H9 (cell line): Measurements from ENCODE around the gene DNAJC8. TPM values are rescaled to one million over a fixed set of nuclear protein-coding genes. Genes with fewer than 3 reads are reported as not detected.

Experiments
- DNase-seq: peaks from one replicate; pipeline ENCODE4 v3.0.0-alpha.2; 2017
- H2AFZ ChIP-seq: one replicate; pipeline ENCODE4 v1.6.1; 2013; ENCODE audit warnings: mild to moderate bottlenecking, low read length, control low read depth, moderate library complexity
- H2AK5ac ChIP-seq: 2 replicates; pipeline ENCODE4 v1.6.1; 2013; ENCODE audit warnings: low read length, control low read depth, mixed read lengths; ENCODE audit not compliant: insufficient read length
- H2BK120ac ChIP-seq: one replicate; pipeline ENCODE4 v1.6.1; 2013; ENCODE audit warnings: low read depth, mild to moderate bottlenecking, low read length, control low read depth, inconsistent platforms; ENCODE audit not compliant: poor library complexity, severe bottlenecking
- H2BK12ac ChIP-seq: 2 replicates; pipeline ENCODE4 v1.6.1; 2013; ENCODE audit warnings: low read length, control low read depth, mixed read lengths, low read depth; ENCODE audit not compliant: insufficient read length
- H2BK15ac ChIP-seq: 2 replicates; pipeline ENCODE4 v1.6.1; 2013; ENCODE audit warnings: low read depth, low read length, control low read depth
- H2BK20ac ChIP-seq: one replicate; pipeline ENCODE4 v1.6.1; 2013; ENCODE audit warnings: low read depth, mild to moderate bottlenecking, low read length, control low read depth, inconsistent platforms; ENCODE audit not compliant: poor library complexity, severe bottlenecking
- H2BK5ac ChIP-seq: 2 replicates; pipeline ENCODE4 v1.6.1; 2013; ENCODE audit warnings: low read length, control low read depth, mixed read lengths; ENCODE audit not compliant: insufficient read length
- H3K14ac ChIP-seq: 2 replicates; pipeline ENCODE4 v1.6.1; 2013; ENCODE audit warnings: low read length, control low read depth; ENCODE audit not compliant: insufficient read depth
- H3K18ac ChIP-seq: 2 replicates; pipeline ENCODE4 v1.6.1; 2013; ENCODE audit warnings: low read depth, mild to moderate bottlenecking, mixed read lengths, low read length, control low read depth; ENCODE audit not compliant: insufficient read length
- H3K23ac ChIP-seq: 2 replicates; pipeline ENCODE4 v1.6.1; 2013; ENCODE audit warnings: low read length, control low read depth, mixed read lengths, low read depth; ENCODE audit not compliant: insufficient read length
- H3K23me2 ChIP-seq: 2 replicates; pipeline ENCODE4 v1.6.1; 2013; ENCODE audit warnings: low read depth, mild to moderate bottlenecking, mixed read lengths, low read length, control low read depth; ENCODE audit not compliant: insufficient read length, poor library complexity, severe bottlenecking
- H3K27ac ChIP-seq: 2 replicates; pipeline ENCODE4 v1.5.1; 2013; ENCODE audit warnings: low read length, control low read depth, mixed read lengths, low read depth; ENCODE audit not compliant: insufficient read length
- H3K27me3 ChIP-seq: 2 replicates; pipeline ENCODE4 v1.6.1; 2013; ENCODE audit warnings: low read length, control low read depth, inconsistent platforms; ENCODE audit not compliant: insufficient read depth
- H3K4ac ChIP-seq: 2 replicates; pipeline ENCODE4 v1.6.1; 2013; ENCODE audit warnings: low read depth, mild to moderate bottlenecking, control low read depth, inconsistent platforms, low read length, moderate library complexity
- H3K4me1 ChIP-seq: 2 replicates; pipeline ENCODE4 v1.6.1; 2013; ENCODE audit warnings: low read length, control low read depth, inconsistent platforms; ENCODE audit not compliant: insufficient read depth
- H3K4me2 ChIP-seq: 2 replicates; pipeline ENCODE4 v1.6.1; 2013; ENCODE audit warnings: low read length, control low read depth, mixed read lengths; ENCODE audit not compliant: insufficient read length, insufficient read depth
- H3K56ac ChIP-seq: 2 replicates; pipeline ENCODE4 v1.6.1; 2013; ENCODE audit warnings: low read depth, mild to moderate bottlenecking, mixed read lengths, low read length, control low read depth; ENCODE audit not compliant: insufficient read length
- H3K79me1 ChIP-seq: 2 replicates; pipeline ENCODE4 v1.6.1; 2013; ENCODE audit warnings: low read depth, mild to moderate bottlenecking, moderate library complexity, low read length, control low read depth, inconsistent platforms; ENCODE audit not compliant: insufficient read depth, poor library complexity, severe bottlenecking
- H3K79me2 ChIP-seq: 2 replicates; pipeline ENCODE4 v1.6.1; 2013; ENCODE audit warnings: low read length, control low read depth, inconsistent platforms; ENCODE audit not compliant: insufficient read depth
- H3K9ac ChIP-seq: 2 replicates; pipeline ENCODE4 v1.6.1; 2013; ENCODE audit warnings: low read length, control low read depth, mixed read lengths; ENCODE audit not compliant: insufficient read length; ENCODE audit errors: extremely low read depth
- H3K9me3 ChIP-seq: one replicate; pipeline ENCODE4 v1.6.1; 2013; ENCODE audit warnings: low read depth, low read length, inconsistent platforms; ENCODE audit not compliant: control insufficient read depth
- H3T11ph ChIP-seq: one replicate; pipeline ENCODE4 v1.6.1; 2013; ENCODE audit warnings: mild to moderate bottlenecking, low read length, control low read depth, inconsistent platforms
- H4K20me1 ChIP-seq: one replicate; pipeline ENCODE4 v1.6.1; 2013; ENCODE audit not compliant: control insufficient read depth, insufficient read length, insufficient read depth
- H4K5ac ChIP-seq: 2 replicates; pipeline ENCODE4 v1.6.1; 2013; ENCODE audit warnings: low read depth, mild to moderate bottlenecking, mixed read lengths, low read length, control low read depth; ENCODE audit not compliant: insufficient read length
- H4K8ac ChIP-seq: replicated peaks from 2 replicates; pipeline ENCODE4 v1.6.1; 2013; ENCODE audit warnings: low read length, control low read depth, mixed read lengths, low read depth; ENCODE audit not compliant: insufficient read length
- H4K91ac ChIP-seq: 2 replicates; pipeline ENCODE4 v1.6.1; 2013; ENCODE audit warnings: low read depth, mild to moderate bottlenecking, moderate library complexity, mixed read lengths, low read length, control low read depth; ENCODE audit not compliant: insufficient read length
- H3K27ac Mint-ChIP-seq, 3 experiments: 2 replicates in 2 of 3; 3 replicates in 1 of 3; pipeline ENCODE4 v1.8.0; 2020 to 2021; ENCODE audit warnings: mixed read lengths in 3 of 3, mild to moderate bottlenecking in 1 of 3, moderate library complexity in 1 of 3
- H3K27me3 Mint-ChIP-seq: 2 replicates; pipeline ENCODE4 v1.8.0; 2021; ENCODE audit warnings: low read depth, mild to moderate bottlenecking, moderate library complexity, mixed read lengths
- H3K36me3 Mint-ChIP-seq, 3 experiments: 2 replicates in 2 of 3; 3 replicates in 1 of 3; pipeline ENCODE4 v1.8.0; 2020 to 2021; ENCODE audit warnings: low read depth in 3 of 3, mixed read lengths in 3 of 3; ENCODE audit not compliant: insufficient read depth in 1 of 3
- H3K4me1 Mint-ChIP-seq, 2 experiments: 2 replicates each; pipeline ENCODE4 v1.8.0; 2020; ENCODE audit warnings: mixed read lengths in 2 of 2
- H3K4me3 Mint-ChIP-seq, 2 experiments: 2 replicates in 1 of 2; 3 replicates in 1 of 2; pipeline ENCODE4 v1.8.0; 2020 to 2021; ENCODE audit warnings: mild to moderate bottlenecking in 2 of 2, mixed read lengths in 2 of 2, moderate library complexity in 1 of 2
- H3K9me3 Mint-ChIP-seq, 2 experiments: 2 replicates in 1 of 2; 3 replicates in 1 of 2; pipeline ENCODE4 v1.8.0; 2020; ENCODE audit warnings: mild to moderate bottlenecking in 2 of 2, mixed read lengths in 2 of 2, moderate library complexity in 1 of 2
- WGBS: extraction: QIAGEN DNeasy Blood & Tissue Kit; methylation state at CpG from one replicate; pipeline ENCODE4 v1.1.7; 2013; ENCODE audit warnings: missing lambda C conversion rate, low lambda C conversion rate, mixed read lengths; ENCODE audit not compliant: insufficient read length; ENCODE audit errors: extremely low coverage; 5-methylcytosine and 5-hydroxymethylcytosine counted together
- total RNA-seq: library from RNA; stranded (reverse); gene quantifications from 2 replicates; pipeline ENCODE4 v1.2.1, GENCODE V29; 2021
- TF ChIP-seq, protein P1 (sequence below): fragments of 200-600 bp; sonication (generic); conservative IDR thresholded peaks from 3 replicates; pipeline ENCODE4 v1.8.0; 2021; ENCODE audit warnings: antibody characterized with exemption, mild to moderate bottlenecking

DNAJC8 gene
- total RNA-seq, 1 experiment from 2014 or later, result 132 TPM

DNA sequence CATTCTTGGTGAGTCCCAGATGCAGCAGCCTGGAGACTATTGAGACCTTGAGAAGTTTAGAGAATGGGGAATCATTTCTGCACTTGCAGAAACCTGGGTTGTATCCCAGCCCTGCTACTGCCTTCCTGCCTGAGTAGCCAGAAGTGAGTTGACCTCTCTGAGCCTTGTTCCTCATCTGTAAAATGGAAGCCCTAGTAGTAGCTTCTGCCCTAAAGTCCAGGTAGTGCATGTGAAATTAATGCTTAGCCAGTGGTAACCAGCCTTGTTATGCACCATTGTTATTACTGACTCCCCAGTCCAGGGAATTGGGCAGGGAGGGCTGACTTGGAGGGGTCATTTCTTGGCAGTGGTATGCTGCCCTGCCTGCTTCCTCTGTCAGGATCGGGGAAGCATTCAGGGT lies 32.1 kb upstream of the DNAJC8 start:
- no peak overlapping the region for H2BK12ac ChIP-seq
- H4K5ac ChIP-seq, result no peak overlapping the region
- H3K27me3 ChIP-seq, result no peaks in the 10 kb centered on the region
- no peak overlapping the region; a peak in 1 of 5 replicates for H3K4me3 Mint-ChIP-seq
- no peak overlapping the region for H3T11ph ChIP-seq
- TF ChIP-seq, protein P1, sequence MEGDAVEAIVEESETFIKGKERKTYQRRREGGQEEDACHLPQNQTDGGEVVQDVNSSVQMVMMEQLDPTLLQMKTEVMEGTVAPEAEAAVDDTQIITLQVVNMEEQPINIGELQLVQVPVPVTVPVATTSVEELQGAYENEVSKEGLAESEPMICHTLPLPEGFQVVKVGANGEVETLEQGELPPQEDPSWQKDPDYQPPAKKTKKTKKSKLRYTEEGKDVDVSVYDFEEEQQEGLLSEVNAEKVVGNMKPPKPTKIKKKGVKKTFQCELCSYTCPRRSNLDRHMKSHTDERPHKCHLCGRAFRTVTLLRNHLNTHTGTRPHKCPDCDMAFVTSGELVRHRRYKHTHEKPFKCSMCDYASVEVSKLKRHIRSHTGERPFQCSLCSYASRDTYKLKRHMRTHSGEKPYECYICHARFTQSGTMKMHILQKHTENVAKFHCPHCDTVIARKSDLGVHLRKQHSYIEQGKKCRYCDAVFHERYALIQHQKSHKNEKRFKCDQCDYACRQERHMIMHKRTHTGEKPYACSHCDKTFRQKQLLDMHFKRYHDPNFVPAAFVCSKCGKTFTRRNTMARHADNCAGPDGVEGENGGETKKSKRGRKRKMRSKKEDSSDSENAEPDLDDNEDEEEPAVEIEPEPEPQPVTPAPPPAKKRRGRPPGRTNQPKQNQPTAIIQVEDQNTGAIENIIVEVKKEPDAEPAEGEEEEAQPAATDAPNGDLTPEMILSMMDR, result no peak
- no peak overlapping the region for H3K14ac ChIP-seq
- no peak overlapping the region for H2BK15ac ChIP-seq
- H3K4me2 ChIP-seq, result no peak overlapping the region
- no CpG with 5 or more reads among the region's 1 CpG for WGBS
- no peaks in the 10 kb centered on the region for H3K27me3 Mint-ChIP-seq
- H3K79me2 ChIP-seq, result peaks cover 41% of the 10 kb centered on the region; the same call in 1 of the 2 replicates
- no peak overlapping the region for H3K18ac ChIP-seq
- DNase-seq, result no peak
- no peak overlapping the region for H2AFZ ChIP-seq
- H3K9me3 Mint-ChIP-seq, result no peaks in the 10 kb centered on the region
- no peaks in the 10 kb centered on the region for H4K20me1 ChIP-seq
- H2BK120ac ChIP-seq, result no peak overlapping the region
- H3K23me2 ChIP-seq, result peaks cover 7% of the 10 kb centered on the region
- H3K23ac ChIP-seq, result no peak overlapping the region
- H3K9me3 ChIP-seq, result no peaks in the 10 kb centered on the region
- H4K8ac ChIP-seq, result no peak overlapping the region
- no peak overlapping the region for H2AK5ac ChIP-seq
- H3K36me3 Mint-ChIP-seq, result peaks cover 3 to 13% (median 10%) of the 10 kb centered on the region in 3 experiments; a peak in 6 of 7 replicates
- H2BK20ac ChIP-seq, result no peak overlapping the region
- peaks cover 7% of the 10 kb centered on the region for H3K79me1 ChIP-seq
- no peak overlapping the region for H3K27ac ChIP-seq
- H4K91ac ChIP-seq, result no peak overlapping the region
- peaks cover 11% of the 10 kb centered on the region for H3K4me1 ChIP-seq
- H3K56ac ChIP-seq, result no peak overlapping the region
- no peak overlapping the region for H3K4ac ChIP-seq
- no peak overlapping the region for H3K9ac ChIP-seq
- peak overlapping the region in 2 of 3 experiments; percentile 7 to 47; a peak in 2 of 7 replicates for H3K27ac Mint-ChIP-seq
- peaks cover 53 to 56% of the 10 kb centered on the region in 2 experiments for H3K4me1 Mint-ChIP-seq
- no peak overlapping the region for H2BK5ac ChIP-seq
